Measurements from ENCODE around the gene FGD4.

The FGD4 gene

GRCh38 chr12:32502693-32503502, 103.5 kb downstream of the FGD4 start:
- no peak overlapping the region for H3K4me3 ChIP-seq (ENCODE audit: low read depth in 1 of 2, low read length in 2 of 2)
- no peaks in the 10 kb centered on the region for H4K20me1 ChIP-seq (ENCODE audit: insufficient read depth, low read length)
- no peak for DNase-seq
- no peak overlapping the region for H3K4me2 ChIP-seq (ENCODE audit: insufficient read depth, low read length)
- H3K27ac ChIP-seq (ENCODE audit: low read length) = no peak overlapping the region
- H2AFZ ChIP-seq (ENCODE audit: low read depth, low read length) = no peak overlapping the region
- no peaks in the 10 kb centered on the region for H3K4me1 ChIP-seq (ENCODE audit: insufficient read depth, low read length)
- no peaks in the 10 kb centered on the region for H3K36me3 ChIP-seq (ENCODE audit: insufficient read depth, low read length)
- no peak for TF ChIP-seq EZH2 (IDR thresholded peaks at IDR 0.05; ENCODE audit: borderline replicate concordance, low read depth, low read length, severe bottlenecking)
- TF ChIP-seq CTCF (IDR thresholded peaks at IDR 0.05; ENCODE audit: borderline replicate concordance, extremely low read depth, low read length, poor library complexity, severe bottlenecking) = no peak
- no peaks in the 10 kb centered on the region for H3K9me3 ChIP-seq (ENCODE audit: insufficient read depth, low read length, severe bottlenecking)
- peaks cover 3% of the 10 kb centered on the region for H3K27me3 ChIP-seq (ENCODE audit: insufficient read depth, low read length, poor library complexity)
- no peak for ATAC-seq (ENCODE audit: insufficient read depth, low read depth)
- no peaks in the 10 kb centered on the region for H3K79me2 ChIP-seq (ENCODE audit: insufficient read depth, low read length)
- no peak overlapping the region for H3K9ac ChIP-seq (ENCODE audit: low read depth, low read length)

DNA sequence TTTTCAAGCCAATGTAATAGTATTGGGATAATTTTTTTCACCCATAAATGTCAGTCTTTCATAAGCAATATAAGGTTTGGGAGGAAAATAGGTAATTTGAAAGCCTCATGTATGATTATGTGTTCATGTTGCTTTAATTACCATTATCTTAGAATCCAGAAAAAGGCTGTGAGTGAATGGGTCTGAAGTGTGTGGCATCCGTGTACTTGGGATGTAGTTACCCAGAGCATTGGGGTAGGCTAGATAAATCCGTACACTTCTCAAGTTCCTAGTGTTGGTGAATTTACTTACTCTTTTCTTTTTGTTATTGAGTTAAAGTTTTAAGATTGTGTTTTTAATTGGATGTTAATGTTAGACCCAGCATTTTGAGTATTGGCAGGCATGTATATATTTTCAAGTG, 104.4 kb downstream of the FGD4 start:
- no peak for TF ChIP-seq CTCF (IDR thresholded peaks at IDR 0.05; ENCODE audit: borderline replicate concordance, extremely low read depth, low read length, poor library complexity, severe bottlenecking)
- Histone ChIP-seq H4K20me1 (ENCODE audit: insufficient read depth, low read length) (no peaks in the 10 kb centered on the region), H3K4me1 (ENCODE audit: insufficient read depth, low read length) (no peaks in the 10 kb centered on the region), H3K27ac (ENCODE audit: low read length) (no peak overlapping the region), H3K79me2 (ENCODE audit: insufficient read depth, low read length) (no peaks in the 10 kb centered on the region), H3K9ac (ENCODE audit: low read depth, low read length) (no peak overlapping the region), H2AFZ (ENCODE audit: low read depth, low read length) (no peak overlapping the region), H3K4me2 (ENCODE audit: insufficient read depth, low read length) (no peak overlapping the region), H3K4me3 (ENCODE audit: low read depth in 1 of 2, low read length in 2 of 2) (no peak overlapping the region), H3K36me3 (ENCODE audit: insufficient read depth, low read length) (no peaks in the 10 kb centered on the region), H3K27me3 (ENCODE audit: insufficient read depth, low read length, poor library complexity) (peaks cover 3% of the 10 kb centered on the region), H3K9me3 (ENCODE audit: insufficient read depth, low read length, severe bottlenecking) (no peaks in the 10 kb centered on the region)
- ATAC-seq (ENCODE audit: insufficient read depth, low read depth) (no peak), DNase-seq (no peak)

- Histone ChIP-seq H3K4me1 (ENCODE audit: insufficient read depth, low read length) (no peaks in the 10 kb centered on the region), H3K27me3 (ENCODE audit: insufficient read depth, low read length, poor library complexity) (no peaks in the 10 kb centered on the region), H3K9me3 (ENCODE audit: insufficient read depth, low read length, severe bottlenecking) (no peaks in the 10 kb centered on the region), H3K27ac (ENCODE audit: low read length) (no peak overlapping the region), H3K4me2 (ENCODE audit: insufficient read depth, low read length) (no peak overlapping the region), H3K4me3 (ENCODE audit: low read depth in 1 of 2, low read length in 2 of 2) (no peak overlapping the region), H4K20me1 (ENCODE audit: insufficient read depth, low read length) (no peaks in the 10 kb centered on the region), H2AFZ (ENCODE audit: low read depth, low read length) (no peak overlapping the region), H3K79me2 (ENCODE audit: insufficient read depth, low read length) (no peaks in the 10 kb centered on the region), H3K9ac (ENCODE audit: low read depth, low read length) (no peak overlapping the region), H3K36me3 (ENCODE audit: insufficient read depth, low read length) (no peaks in the 10 kb centered on the region)
- DNase-seq (no peak), ATAC-seq (ENCODE audit: insufficient read depth, low read depth) (no peak)
- TF ChIP-seq EZH2 (IDR thresholded peaks at IDR 0.05; ENCODE audit: borderline replicate concordance, low read depth, low read length, severe bottlenecking) (no peak), CTCF (IDR thresholded peaks at IDR 0.05; ENCODE audit: borderline replicate concordance, extremely low read depth, low read length, poor library complexity, severe bottlenecking) (no peak)
Observed at GRCh38 chr12:32504591-32504990, 105.2 kb downstream of the FGD4 start.
